ENCODE data around the gene PTAR1. TPM values are rescaled to one million over a fixed set of nuclear protein-coding genes. Genes with fewer than 3 reads are reported as not detected.
A peak's percentile ranks its signal among the peaks of the same experiment; 100 is the strongest.

PTAR1 gene
- total RNA-seq, 4 donors from 2014 or later = 30.8 to 131 (median 94.5) TPM

- no peak for DNase-seq
- in situ Hi-C loops (cut with MboI; ENCODE audit: low pct_ligation_motif_present in 1 of 4, low pct_unique_long_range_greater_than_20kb in 1 of 4, low sequenced_read_pairs in 3 of 4) (no loop called here), intact Hi-C loops (cut with DNase I; ENCODE audit: low total_unique reads) (no loop called here)
- no peak overlapping the region for H3K4me3 ChIP-seq
- H3K27me3 ChIP-seq = no peaks in the 10 kb centered on the region
- no peak overlapping the region for H3K27ac ChIP-seq
- peaks cover 0 to 10% (median 4%) of the 10 kb centered on the region in 4 donors for H3K36me3 ChIP-seq
- no peaks in the 10 kb centered on the region for H3K9me3 ChIP-seq
- 89 to 98% methylated on average over 5 of the region's 5 CpGs for WGBS, 2 donors (ENCODE audit: low coverage in 1 of 2)
- H3K4me1 ChIP-seq = peaks cover 0 to 18% (median 7%) of the 10 kb centered on the region in 4 donors
- TF ChIP-seq POLR2A (IDR thresholded peaks at IDR 0.05) = no peak
- no peak for TF ChIP-seq EP300 (IDR thresholded peaks at IDR 0.05; ENCODE audit: low read depth)
- TF ChIP-seq POLR2AphosphoS5 (IDR thresholded peaks at IDR 0.05) = no peak
- no peak for TF ChIP-seq CTCF (IDR thresholded peaks at IDR 0.05)
These were observed 15.9 kb downstream of the PTAR1 start for GRCh38 chr9:69743930-69744329.

- H3K9me3 ChIP-seq = no peaks in the 10 kb centered on the region
- H3K4me3 ChIP-seq = no peak overlapping the region
- 92 to 95% methylated on average over 2 of the region's 2 CpGs for WGBS, 2 donors (ENCODE audit: low coverage in 1 of 2)
- H3K4me1 ChIP-seq = peaks cover 0 to 8% (median 3%) of the 10 kb centered on the region in 4 donors
- H3K27me3 ChIP-seq = no peaks in the 10 kb centered on the region
- no peak for DNase-seq
- H3K36me3 ChIP-seq = peaks cover 0 to 18% (median 5%) of the 10 kb centered on the region in 4 donors
- TF ChIP-seq EP300 (IDR thresholded peaks at IDR 0.05; ENCODE audit: low read depth) (no peak), POLR2AphosphoS5 (IDR thresholded peaks at IDR 0.05) (no peak), CTCF (IDR thresholded peaks at IDR 0.05) (no peak)
- in situ Hi-C loops (cut with MboI; ENCODE audit: low pct_ligation_motif_present in 1 of 4, low pct_unique_long_range_greater_than_20kb in 1 of 4, low sequenced_read_pairs in 3 of 4) = no loop called here
- intact Hi-C loops (cut with DNase I; ENCODE audit: low total_unique reads) = no loop called here
- H3K27ac ChIP-seq = no peak overlapping the region
These were observed 18.8 kb downstream of the PTAR1 start for GRCh38 chr9:69740872-69741505.

DNA sequence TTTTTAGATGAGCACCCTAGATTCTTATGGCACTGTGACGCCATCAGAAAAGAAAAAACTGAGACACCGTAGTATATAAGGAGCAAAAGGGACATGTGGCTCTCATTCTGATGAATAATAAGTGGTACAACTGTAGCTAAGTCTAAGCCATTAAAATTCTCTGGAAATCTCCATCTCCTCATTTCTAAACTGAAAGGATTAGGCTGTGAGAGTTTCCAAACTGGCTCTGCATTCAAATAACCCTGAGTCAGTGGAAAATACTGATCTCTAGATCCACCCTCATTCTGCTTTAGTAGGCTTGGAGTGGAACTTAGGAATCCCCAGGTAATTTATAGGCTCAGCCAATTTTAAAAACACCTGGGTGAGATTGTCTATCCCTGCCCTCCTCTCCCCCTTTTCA, 28.5 kb downstream of the PTAR1 start:
- TF ChIP-seq CTCF (IDR thresholded peaks at IDR 0.05) = no peak
- no peak for TF ChIP-seq EP300 (IDR thresholded peaks at IDR 0.05; ENCODE audit: low read depth)
- no peak for TF ChIP-seq POLR2AphosphoS5 (IDR thresholded peaks at IDR 0.05)
- no peak for TF ChIP-seq POLR2A (IDR thresholded peaks at IDR 0.05)
- Histone ChIP-seq H3K4me3 (no peak overlapping the region), H3K36me3 (peaks cover 0 to 46% (median 22%) of the 10 kb centered on the region in 4 donors), H3K9me3 (no peaks in the 10 kb centered on the region), H3K27ac (no peak overlapping the region), H3K4me1 (no peaks in the 10 kb centered on the region), H3K27me3 (no peaks in the 10 kb centered on the region)
- intact Hi-C loops (cut with DNase I; ENCODE audit: low total_unique reads) = no loop called here
- in situ Hi-C loops (cut with MboI; ENCODE audit: low pct_ligation_motif_present in 1 of 4, low pct_unique_long_range_greater_than_20kb in 1 of 4, low sequenced_read_pairs in 3 of 4) = no loop called here
- 98 to 100% methylated on average over 2 of the region's 2 CpGs for WGBS, 2 donors (ENCODE audit: low coverage in 1 of 2)
- DNase-seq = no peak

GRCh38 chr9:69719983-69720382, 39.8 kb downstream of the PTAR1 start:
- Histone ChIP-seq H3K27me3 (no peaks in the 10 kb centered on the region), H3K9me3 (no peaks in the 10 kb centered on the region), H3K4me1 (peaks cover 6 to 61% (median 27%) of the 10 kb centered on the region in 4 donors), H3K4me3 (no peak overlapping the region), H3K36me3 (peaks cover 0 to 30% (median 4%) of the 10 kb centered on the region in 4 donors), H3K27ac (peak overlapping the region; percentile 65 to 70 (median 70))
- DNase-seq = peak; percentile 16
- WGBS, 2 donors (ENCODE audit: low coverage in 1 of 2) = 50 to 62% methylated on average over 2 of the region's 2 CpGs
- intact Hi-C loops (cut with DNase I; ENCODE audit: low total_unique reads) (no loop called here), in situ Hi-C loops (cut with MboI; ENCODE audit: low pct_ligation_motif_present in 1 of 4, low pct_unique_long_range_greater_than_20kb in 1 of 4, low sequenced_read_pairs in 3 of 4) (no loop called here)
- TF ChIP-seq POLR2AphosphoS5 (IDR thresholded peaks at IDR 0.05) (no peak), CTCF (IDR thresholded peaks at IDR 0.05) (no peak), POLR2A (IDR thresholded peaks at IDR 0.05) (no peak), EP300 (IDR thresholded peaks at IDR 0.05; ENCODE audit: low read depth) (no peak)

Data from transverse colon (tissue), 4 donors.